Measurements from ENCODE around the gene SLC22A23. TPM values are rescaled to one million over a fixed set of nuclear protein-coding genes. Genes with fewer than 3 reads are reported as not detected.
"Not testable (repeated sequence)": the region's sequence is repeated elsewhere in the genome, so short reads cannot be mapped to it uniquely, and the experiment has no call there.

SLC22A23 gene
- polyA plus RNA-seq, 1 donor: 2.4 TPM

DNA sequence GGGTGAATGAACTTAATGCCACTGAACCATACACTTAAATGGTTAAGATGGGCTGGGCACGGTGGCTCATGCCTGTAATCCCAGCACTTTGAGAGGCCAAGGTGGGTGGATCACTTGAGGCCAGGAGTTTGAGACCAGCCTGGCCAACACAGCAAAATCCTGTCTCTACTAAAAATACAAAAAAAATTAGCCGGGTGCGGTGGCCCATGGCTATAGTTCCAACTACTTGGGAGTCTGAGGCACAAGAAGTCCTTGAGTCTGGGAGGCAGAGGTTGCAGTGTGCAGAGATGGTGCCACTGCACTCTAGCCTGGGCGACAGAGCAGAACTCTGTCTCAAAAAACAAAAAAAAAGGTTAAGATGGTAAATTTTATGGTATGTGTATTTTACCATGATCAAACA lies 71.7 kb downstream of the SLC22A23 start:
- not testable (repeated sequence) for DNase-seq (ENCODE audit: low read depth)

DNA sequence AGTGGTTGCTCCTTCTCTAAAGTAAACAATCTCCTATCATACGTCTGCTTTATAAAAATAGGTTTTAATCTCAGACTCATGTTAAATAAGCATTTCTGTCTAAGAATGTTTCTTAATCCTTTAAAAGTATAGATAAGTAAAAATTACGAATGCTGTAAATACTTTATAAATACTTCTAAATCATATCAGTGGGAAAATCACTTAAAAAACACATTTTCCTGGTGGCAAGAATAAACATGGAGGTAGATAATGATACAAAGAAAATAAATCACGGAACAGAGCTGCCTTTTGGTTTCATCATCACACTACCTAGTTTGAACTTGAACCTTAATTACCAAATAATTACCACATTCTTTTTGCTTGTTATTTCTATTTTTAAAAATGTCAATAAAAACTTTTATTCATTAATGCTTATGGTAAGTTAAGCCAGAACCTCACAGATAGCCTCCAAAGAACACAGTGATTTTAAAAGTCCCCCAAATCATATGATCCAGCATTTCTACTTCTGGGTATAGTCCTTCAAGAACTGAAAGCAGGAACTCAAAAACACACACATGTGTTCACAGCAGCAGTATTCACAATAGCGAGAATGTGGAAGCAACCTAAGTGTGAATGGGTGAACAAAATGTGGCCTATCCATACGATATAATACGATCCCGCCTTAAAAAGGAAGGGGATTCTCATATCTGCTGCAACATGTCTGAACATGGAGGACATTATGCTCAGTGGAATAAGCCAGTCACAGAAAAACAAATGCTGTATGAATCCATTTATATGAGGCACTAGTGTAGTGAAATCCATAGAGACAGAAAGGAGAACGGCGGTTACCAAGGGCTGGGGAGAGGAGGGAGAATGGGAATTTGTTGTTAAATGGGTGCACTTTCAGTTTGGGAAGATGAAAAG lies 72.4 kb downstream of the SLC22A23 start:
- no peak for DNase-seq (ENCODE audit: low read depth)

DNA sequence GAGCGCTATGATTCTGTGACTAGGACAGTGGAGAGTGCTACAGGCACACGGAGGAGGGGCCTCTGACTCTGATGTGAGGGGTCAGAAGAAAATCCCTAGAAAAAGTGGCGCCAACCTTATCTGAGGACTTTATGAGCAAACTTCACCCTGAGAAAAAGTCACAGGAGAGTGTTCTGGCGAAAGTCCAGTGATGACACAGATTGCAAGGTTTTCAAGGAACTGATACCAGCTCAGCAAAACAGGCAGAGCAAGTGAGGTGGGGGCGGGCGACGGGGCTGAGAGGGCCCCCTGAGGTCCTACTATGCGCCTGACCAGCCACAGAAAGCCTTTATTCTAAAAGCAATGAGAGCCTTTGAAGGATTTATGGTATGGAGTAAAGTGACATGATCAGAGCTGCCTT lies 73.3 kb downstream of the SLC22A23 start:
- DNase-seq (ENCODE audit: low read depth): no peak

DNA sequence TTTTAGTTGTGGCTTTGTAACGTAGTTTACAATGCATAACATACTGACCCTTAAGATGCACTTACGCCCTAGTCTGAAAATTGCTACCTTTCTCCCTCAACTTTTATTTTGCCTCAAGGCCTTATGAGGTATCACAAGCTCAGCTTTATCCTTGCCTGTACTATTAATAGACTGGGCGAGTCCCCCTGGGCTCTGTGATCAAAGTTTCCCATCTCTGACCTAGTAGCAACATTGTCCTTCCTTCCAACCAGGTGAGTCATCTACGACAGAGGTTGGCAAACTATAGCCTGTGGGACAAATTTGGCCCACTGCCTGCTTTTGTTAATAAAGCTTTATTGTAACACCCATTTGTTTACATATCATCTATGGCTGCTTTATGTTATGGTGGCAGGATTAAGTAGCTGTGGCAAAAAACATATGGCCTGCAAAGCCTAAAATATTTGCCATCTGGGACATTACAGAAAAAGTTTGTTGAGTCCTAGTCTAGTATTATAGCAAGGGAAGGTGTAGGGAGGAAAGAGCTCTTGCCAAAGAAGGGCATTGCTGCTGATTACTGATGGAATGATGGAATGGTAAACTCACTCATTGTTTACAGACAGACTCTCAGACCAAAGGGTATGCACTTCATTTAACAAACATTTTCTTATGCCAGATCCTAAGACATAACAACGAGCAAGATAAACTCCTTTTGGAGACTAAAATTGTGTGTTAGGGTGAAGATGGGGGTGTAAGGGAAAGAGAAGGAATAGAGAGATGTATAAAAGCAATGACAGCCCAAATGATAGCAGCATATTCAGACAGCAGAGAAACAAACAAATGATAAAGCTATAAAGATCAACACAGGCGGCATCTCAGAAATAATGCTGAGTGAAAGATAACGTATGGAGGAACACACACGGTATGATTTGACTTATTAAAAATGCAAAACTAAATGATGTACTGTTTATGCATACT lies 74.2 kb downstream of the SLC22A23 start:
- DNase-seq (ENCODE audit: low read depth): no peak

DNA sequence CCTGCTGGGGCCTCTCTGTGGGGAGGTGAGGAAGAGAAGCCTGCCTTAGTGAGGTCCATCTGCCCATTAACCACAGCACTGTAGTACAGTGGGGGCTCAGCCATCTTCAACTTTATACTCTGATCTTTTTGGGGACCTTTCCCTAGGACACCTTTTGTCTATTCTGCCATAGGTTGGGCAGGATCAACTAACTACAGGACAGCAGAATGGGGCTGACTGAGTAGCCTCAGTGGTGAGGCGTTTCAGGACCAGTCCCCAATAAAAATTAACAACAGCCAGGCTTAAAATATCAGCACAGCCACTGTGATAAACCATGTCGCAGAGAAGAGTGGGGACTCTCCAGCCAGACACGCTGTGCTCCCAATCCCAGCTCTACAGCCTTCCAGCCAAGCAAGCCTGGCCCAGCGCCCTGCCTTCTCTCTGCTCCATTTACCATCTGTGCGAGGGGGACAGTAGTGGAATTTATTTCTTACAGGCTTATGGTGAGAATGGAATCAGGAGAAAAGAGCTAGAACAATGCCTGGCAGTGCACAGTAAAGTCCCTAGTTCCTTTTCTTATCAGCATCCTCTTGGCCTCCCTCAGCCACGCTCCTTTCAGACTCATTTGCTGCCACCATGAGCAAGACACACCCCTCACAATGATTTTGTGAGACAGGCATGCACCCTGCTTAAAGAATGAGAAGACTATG lies 75.5 kb downstream of the SLC22A23 start:
- no peak for DNase-seq (ENCODE audit: low read depth)

DNA sequence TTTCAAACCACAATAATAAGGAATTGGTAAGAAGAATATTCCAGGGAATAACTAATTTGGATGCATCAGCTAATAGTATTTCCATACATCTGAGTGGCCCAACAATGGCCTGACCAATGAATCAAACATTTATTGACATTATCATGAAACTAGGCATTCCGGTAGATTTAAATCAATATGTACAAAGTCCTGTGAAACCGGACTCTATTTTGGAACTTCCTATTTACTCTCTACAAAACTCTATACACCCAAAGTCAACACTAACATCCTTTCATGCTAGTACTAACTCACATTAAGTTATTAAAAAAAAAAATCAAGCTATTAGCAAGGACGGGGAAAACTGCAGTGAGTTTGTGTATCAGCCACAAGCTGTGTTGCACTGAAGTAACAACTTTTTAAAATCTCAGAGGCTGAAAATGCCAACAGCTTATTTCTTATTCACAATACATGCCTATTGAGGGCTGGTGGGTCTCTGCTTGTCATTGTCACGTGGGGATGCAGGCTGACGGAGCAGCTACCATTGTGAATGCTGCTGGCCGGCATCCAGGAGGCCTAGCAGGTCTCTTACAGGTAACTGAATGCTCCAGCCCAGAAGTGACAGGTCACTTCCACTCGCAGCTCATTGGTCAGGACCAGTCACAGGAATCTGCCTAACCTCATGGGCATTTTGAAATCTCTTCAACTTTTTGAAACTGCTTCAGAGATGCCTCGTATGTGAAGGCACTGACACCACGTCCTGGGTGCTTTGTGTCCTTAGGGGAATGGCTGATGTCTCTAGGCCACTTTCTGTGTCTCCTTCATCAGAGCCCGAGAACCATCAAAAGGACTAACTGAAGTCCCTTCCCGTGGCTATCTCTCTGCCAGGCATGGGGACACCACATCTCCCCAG lies 76.3 kb downstream of the SLC22A23 start:
- no peak for DNase-seq (ENCODE audit: low read depth)

DNA sequence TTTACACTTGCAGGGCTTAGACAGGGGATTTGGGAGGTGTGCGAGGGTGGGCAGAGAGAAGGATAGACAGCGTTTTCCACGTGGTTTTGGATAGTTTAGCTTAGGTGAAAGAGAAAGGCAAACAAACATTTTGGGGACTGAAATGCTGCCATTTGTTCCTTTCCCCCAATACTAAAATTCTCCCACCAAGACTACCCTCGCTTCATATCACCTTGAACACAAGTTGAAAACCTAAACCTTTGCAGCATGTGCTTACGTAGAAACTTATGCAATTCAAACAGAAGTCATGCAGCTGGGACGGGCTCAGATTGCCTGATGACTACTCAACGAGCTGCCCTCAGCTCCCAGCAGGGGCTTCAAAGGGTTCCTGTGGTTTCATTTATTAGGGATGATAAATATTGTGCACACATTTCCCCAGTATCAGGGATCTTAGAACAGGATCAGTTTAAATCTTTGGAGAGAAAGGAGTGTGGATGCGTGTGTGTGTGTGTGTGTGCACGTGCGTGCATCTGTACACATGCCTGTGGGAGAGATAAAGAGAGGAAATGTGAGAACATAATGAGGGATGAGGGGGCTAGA lies 77.3 kb downstream of the SLC22A23 start:
- DNase-seq (ENCODE audit: low read depth): no peak

DNA sequence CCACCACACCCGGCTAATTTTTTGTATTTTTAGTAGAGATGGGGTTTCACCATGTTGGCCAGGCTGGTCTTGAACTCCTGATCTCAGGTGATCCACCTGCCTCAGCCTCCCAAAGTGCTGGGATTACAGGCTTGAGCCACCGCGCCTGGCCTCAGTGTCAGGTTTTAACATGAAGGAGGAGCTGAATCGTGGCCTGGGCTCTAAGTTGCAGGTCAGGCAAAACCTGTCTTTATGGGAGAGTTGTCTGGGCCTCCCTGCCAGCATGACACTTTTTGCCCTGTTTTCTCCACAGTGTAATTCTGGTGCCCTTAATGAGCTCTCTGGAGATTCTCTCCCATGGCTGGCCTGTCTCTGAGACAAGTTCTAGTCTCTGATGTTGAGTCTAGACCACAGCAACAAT lies 78.0 kb downstream of the SLC22A23 start:
- DNase-seq (ENCODE audit: low read depth): not testable (repeated sequence)

DNA sequence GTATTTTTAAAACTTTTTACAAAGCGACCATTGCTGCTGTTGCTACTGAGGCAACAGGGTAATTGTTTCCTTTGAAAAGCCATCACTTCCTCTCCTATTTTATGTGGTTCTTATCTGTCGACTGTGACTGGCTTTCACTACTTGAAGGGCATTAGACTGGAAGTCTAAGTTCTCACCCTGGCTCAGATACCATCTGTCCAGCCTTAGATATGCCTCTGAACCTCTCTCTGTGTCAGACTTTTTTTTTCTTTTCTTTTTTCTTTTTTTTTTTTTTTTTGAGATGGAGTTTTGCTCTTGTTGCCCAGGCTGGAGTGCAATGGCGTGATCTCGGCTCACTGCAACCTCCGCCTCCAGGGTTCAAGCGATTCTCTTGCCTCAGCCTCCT lies 78.5 kb downstream of the SLC22A23 start:
- not testable (repeated sequence) for DNase-seq (ENCODE audit: low read depth)

DNA sequence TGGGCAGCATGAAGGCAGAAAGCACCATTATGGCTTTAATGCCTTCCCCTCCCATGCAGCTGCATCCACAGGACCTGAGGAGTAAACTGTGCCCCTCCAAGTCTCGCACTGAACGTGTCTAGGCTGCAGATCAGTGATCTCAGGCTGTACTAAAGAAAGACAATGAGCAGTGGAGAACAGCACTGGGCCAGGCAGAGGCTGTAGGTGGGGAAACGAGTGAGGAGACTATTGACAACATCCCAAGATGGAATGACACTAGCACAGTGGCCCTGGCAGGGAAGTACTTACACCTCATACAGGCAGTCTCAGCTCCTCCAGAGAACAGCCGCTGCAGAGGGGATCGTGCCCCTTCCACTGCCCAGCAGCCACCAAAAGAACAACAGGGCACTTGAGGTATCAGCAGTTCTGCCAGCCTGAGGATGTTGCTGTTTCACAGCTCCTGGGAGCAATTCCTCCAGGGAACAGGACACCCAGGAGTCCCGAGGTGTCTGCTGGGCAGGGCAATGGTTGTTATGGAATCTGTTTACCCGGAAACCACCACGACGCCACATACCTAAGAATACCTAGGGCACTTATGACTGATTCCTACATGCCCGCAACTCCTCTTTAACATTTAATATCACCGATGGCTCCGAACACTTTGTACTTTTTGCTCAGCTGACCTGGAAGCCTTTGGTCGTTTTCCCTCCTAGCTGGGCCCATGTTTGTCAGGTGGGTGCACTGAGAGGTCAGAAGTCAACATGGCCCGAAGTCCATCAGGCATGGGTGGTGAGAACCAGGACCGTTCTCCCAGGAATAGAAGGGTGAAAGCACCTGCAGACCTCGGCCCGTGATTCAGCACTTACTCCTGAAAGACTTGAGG lies 79.1 kb downstream of the SLC22A23 start:
- DNase-seq (ENCODE audit: low read depth): no peak

DNA sequence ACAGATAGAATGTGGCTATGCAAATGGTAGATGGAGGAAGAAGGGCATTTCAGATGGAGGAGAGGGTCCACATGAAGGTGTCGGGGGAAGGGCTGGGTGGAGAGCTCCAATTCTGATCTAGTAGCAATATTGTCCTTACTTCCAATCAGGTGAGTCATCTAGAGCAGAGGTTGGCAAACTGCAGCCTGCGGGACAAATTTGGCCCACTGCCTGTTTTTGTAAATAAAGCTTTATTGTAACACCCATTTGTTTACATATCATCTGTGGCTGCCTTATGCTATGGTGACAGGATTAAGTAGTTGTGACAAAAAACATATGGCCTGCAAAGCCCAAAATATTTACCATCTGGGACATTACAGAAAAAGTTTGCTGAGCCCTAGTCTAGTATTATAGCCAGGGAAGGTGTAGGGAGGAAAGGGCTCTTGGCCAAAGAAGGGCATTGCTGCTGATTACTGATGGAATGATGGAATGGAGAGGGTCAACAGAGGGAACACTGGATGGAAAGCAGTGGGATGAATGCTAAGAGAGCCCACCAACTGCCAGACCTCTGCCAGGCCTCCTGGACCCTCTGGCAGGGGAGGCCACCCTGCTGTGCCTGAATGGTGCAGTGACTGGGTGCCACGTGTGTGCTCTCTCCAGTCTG lies 79.8 kb downstream of the SLC22A23 start:
- no peak for DNase-seq (ENCODE audit: low read depth)

DNA sequence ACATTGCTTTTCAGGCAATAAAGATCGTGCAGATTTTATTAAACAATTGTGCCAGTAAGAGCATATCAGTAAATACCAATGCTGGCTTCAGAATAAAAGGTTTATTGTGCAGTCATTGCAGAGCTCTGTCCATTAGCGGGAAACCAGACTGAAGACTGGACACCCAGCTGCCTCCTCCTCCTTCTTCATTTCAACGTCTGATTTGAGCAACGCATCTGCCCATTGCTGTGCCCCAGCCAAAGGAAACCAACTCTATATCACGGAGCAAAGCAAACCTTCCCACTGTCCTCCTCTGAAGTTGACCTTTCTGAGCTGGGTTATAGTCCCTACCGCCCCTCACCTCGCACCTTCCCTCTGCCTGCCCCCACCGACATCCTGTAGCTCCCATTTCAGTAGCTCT lies 80.8 kb downstream of the SLC22A23 start:
- no peak for DNase-seq (ENCODE audit: low read depth)

DNA sequence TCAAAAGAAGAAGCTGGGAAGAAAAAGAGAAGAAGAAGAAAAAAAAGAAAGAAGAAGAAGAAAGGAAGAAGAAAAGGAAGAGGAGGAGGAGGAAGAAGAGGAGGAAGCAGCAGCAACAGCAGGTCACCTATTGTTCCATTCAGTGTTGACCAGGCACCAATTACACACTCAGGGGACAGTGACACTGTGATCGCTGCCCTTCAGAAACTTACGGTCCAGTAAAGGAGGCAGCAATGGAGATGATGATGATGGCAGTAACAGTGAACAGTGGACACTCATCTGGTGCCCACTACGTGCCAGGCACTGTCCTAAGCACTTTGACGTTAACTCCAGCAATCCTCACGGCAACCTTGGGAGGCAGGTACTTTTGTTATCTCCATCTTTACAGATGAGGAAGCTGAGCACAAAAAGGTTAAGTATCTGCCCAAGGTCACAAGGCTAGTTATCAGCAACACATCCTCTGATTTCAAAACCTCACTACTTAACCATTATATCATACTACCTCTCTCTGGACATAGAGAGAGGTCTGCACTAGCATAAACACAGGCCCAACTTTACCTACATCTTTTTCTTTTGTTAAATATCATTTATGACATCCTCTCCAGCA lies 83.2 kb downstream of the SLC22A23 start:
- no peak for DNase-seq (ENCODE audit: low read depth)

DNA sequence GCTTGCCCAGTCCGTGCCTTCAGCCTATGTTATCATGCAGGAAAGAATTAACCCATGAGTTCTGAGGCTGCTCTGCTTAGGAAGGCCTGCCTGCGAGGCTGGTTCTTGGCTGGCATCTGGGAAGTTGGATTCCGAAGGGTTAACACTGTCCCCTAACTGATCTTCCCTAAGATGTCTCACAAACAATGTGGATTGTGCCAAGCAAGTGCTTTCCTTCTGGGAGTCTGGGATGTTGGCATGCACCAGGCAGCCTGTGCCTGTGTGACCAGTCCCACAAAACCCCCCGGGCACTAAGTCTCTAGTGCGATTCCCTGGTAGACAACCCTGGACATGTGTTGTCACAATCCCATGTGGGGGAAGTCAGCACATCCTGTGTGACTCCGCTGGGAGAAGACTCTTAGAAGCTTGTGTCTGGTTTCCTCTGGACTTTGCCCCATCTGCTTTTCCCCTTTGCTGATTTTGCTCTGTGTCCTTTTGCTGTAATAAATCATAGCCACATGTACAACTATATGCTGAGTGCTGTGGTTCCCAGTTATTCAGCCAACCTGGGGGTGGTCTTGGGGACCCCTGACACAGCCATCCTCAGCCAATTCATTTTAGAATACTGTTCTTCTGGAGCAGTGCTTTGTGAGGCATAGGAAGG lies 83.8 kb downstream of the SLC22A23 start:
- no peak for DNase-seq (ENCODE audit: low read depth)

DNA sequence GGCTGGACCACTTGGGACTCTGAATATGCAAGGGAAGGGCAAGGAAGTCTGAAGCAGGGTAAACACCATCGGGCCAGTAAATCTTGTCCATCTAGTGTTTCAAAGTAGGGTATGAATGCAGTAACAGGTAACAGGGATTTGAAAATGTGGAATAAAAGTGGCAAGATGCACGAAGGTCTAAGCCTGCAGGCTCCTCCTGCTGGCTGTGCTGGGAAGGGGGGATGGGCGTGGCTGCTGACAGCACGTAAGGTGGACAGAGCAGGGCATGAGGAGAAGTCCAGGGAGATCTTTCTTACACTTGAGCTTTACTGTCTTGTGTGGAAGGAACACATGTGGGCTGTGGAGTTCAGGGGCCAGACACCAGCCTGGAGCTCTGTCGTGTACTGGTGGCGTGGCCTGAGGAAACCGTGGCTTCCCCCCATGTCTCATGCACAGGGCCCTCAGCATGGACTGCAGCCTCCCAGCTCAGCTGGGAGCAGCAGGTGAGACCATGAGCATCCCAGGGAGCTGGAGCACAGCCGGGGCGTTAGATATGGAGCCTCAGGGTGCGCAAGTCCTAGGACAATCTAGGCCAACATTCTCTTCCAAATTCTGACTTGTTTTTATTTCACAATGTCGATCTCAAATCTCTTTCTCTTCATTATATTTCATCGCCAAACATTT lies 84.5 kb downstream of the SLC22A23 start:
- DNase-seq (ENCODE audit: low read depth): no peak

DNA sequence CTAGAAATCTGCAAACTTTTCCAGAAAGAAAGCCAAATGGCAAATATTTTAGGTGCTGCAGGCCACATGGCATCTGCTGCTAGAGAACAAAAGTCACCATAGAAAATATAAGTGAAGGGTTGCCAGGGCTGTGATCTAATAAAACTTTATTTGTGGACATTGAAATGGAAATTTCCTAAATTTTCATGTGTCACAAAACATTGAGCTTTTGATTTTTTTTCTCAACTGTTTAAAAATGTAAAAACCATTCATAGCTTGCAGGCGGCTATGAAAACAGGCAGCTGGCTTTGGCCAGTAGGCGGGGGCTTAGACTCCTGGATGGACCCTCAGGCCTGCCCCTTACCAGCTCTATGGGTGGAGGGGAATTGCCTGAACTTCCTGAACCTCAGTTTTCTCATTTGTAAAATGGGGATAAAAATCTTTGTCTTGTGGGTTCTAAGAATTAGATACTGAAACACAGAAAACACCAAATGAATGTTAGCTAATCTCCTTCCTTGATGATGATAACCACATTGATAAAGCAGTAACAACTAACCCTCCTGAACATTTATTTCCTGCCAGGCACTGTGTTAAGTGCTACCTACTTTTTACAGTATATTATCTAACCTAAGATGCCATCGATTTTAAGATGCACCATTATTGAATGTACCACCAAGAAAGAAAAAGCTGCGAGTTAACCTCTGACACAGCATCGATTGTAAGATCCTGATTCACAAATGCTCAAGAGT lies 85.5 kb downstream of the SLC22A23 start:
- DNase-seq (ENCODE audit: low read depth): no peak

All from forelimb muscle (tissue), 1 donor.